BLaER1 (cell line): ENCODE measurements around the gene MEIS2.
A peak's percentile ranks its signal among the peaks of the same experiment; 100 is the strongest.

Experiments used
- H3K27ac ChIP-seq: shearing (Covaris generic); formaldehyde crosslinking; 2 replicates; pipeline ENCODE4 v1.8.1; 2022
- H3K27me3 ChIP-seq: shearing (Covaris generic); formaldehyde crosslinking; 2 replicates; pipeline ENCODE4 v1.8.1; 2022
- H3K36me3 ChIP-seq: shearing (Covaris generic); formaldehyde crosslinking; 2 replicates; pipeline ENCODE4 v1.8.1; 2022
- H3K4me1 ChIP-seq: shearing (Covaris generic); formaldehyde crosslinking; 2 replicates; pipeline ENCODE4 v1.8.1; 2022
- H3K4me2 ChIP-seq: shearing (Covaris generic); formaldehyde crosslinking; 2 replicates; pipeline ENCODE4 v1.8.1; 2022
- H3K4me3 ChIP-seq: shearing (Covaris generic); formaldehyde crosslinking; 2 replicates; pipeline ENCODE4 v1.8.1; 2022
- H3K9ac ChIP-seq: shearing (Covaris generic); formaldehyde crosslinking; 2 replicates; pipeline ENCODE4 v1.8.1; 2022
- H3K9me3 ChIP-seq: shearing (Covaris generic); formaldehyde crosslinking; 2 replicates; pipeline ENCODE4 v1.8.1; 2022
- H4K20me1 ChIP-seq: shearing (Covaris generic); formaldehyde crosslinking; 2 replicates; pipeline ENCODE4 v1.8.1; 2022
- Cebpa-rat ChIP-seq: shearing (Covaris generic); IDR thresholded peaks from 2 replicates; pipeline ENCODE4 v1.8.1; 2022

MEIS2 gene

DNA sequence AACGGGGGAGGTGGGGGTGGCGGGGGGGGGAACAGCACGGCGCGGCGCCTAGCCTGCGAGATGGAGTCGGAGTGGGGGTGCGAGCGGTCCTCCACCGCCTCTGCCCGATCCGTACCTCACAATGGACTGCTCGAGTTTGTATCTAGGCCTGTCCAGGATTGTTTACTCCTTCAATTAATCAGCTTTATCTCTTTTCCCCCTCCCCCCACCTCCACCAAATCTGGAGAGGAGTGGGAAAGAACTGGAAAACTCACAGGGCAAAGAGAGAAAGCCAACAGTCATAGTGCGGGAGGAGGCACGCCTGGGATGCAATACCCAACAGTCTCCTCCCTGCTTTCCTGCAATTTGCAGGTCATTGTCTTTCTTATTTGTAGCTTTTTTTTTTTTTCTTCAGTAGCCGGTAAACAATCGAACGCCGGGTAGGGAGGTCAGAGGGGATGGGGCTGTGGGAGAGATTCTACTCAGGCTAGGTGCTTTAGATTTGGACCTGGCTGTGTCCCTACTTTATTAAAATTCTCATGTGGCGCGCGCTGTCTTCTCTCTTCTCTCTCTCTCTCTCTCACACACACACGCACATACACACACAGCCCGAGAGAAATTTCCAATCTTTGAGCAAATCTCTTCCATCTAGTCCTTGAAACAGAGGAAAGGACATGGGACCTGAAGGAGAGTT, 6.9 kb upstream of the MEIS2 start:
- H3K27ac ChIP-seq, result no peak overlapping the region
- no peak overlapping the region for H3K4me2 ChIP-seq
- H3K36me3 ChIP-seq, result no peaks in the 10 kb centered on the region
- peaks cover 7% of the 10 kb centered on the region; the same call in 1 of the 2 replicates for H4K20me1 ChIP-seq
- H3K9me3 ChIP-seq, result peaks cover 6% of the 10 kb centered on the region
- H3K4me3 ChIP-seq, result no peak overlapping the region
- H3K27me3 ChIP-seq, result peaks cover 85% of the 10 kb centered on the region
- no peaks in the 10 kb centered on the region for H3K4me1 ChIP-seq
- H3K9ac ChIP-seq, result no peak overlapping the region
- no peak for TF ChIP-seq Cebpa-rat

DNA sequence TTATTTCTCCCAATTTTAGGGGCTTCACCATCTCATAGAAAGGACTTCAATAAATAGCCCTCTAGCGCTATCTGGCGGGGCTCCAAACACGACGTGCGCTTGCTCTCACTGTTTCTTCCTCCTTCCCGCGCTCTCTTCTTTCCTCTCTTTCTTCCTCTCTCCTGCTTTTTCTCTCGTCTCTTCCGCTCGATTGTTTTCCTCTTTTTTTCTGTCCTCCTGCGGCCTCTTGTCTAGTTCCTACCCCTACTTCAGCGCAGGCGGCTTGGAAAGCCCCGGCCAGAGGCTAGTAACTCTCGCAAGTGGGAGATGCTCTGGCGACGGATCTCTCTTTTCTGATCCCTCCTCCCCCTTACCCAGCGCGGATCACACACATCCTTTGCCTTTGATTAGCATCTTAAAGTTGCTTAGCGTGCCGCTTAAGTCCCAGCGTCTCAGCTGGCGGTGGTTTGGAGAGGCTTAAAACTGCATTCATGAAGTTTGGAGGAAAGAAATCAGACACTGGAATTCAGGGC, 6.2 kb upstream of the MEIS2 start:
- Histone ChIP-seq H4K20me1 (peaks cover 7% of the 10 kb centered on the region; the same call in 1 of the 2 replicates), H3K4me1 (peaks cover 2% of the 10 kb centered on the region), H3K27me3 (peaks cover 91% of the 10 kb centered on the region), H3K4me2 (no peak overlapping the region), H3K4me3 (no peak overlapping the region), H3K9ac (no peak overlapping the region), H3K27ac (no peak overlapping the region), H3K36me3 (no peaks in the 10 kb centered on the region), H3K9me3 (peaks cover 9% of the 10 kb centered on the region)
- no peak for TF ChIP-seq Cebpa-rat

DNA sequence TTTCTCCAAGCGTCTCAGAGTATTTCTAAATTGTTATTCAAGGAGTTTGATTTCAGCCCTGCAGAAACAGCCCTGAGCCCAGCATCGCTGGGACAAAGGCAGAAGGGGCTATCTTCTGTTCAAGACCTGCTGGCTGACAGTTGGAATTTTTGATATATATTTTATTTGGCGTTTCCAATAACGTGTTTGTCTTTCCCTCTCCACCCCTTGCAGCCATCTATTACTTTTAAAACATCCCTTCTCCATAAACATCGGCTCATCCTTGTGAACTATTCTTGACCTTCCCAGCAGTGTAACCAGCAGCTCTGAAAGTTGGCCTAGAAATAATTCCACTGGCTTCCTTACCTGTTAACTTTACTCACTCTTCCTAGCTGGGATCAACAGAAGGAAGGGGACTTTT, 5.5 kb upstream of the MEIS2 start:
- no peak for TF ChIP-seq Cebpa-rat
- Histone ChIP-seq H3K4me2 (no peak overlapping the region), H3K4me3 (no peak overlapping the region), H4K20me1 (peaks cover 7% of the 10 kb centered on the region; the same call in 1 of the 2 replicates), H3K27me3 (peaks cover 97% of the 10 kb centered on the region), H3K27ac (no peak overlapping the region), H3K9ac (no peak overlapping the region), H3K4me1 (peaks cover 8% of the 10 kb centered on the region), H3K9me3 (peaks cover 10% of the 10 kb centered on the region), H3K36me3 (no peaks in the 10 kb centered on the region)

DNA sequence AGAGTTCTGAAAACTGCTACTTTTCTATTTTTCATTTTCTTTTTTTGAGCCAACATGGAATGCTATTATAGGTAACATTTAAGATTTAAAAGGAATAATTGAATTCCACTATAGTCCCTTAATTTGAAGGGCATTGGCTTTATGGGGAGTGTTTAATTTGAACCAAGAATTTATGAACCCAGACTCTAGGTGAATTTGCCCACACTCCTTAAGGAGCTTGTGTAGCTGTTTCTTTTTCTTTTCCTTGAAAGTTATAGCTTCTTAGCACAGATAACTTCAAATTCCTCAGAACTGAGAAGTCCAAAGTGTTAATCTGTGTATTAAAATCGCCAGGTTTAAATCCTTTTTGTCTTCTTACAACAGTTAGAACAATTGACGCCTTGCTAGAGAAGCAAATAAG, 4.7 kb upstream of the MEIS2 start:
- no peak overlapping the region for H3K27ac ChIP-seq
- peaks cover 7% of the 10 kb centered on the region; the same call in 1 of the 2 replicates for H4K20me1 ChIP-seq
- H3K4me2 ChIP-seq, result no peak overlapping the region
- peaks cover 97% of the 10 kb centered on the region for H3K27me3 ChIP-seq
- H3K9ac ChIP-seq, result no peak overlapping the region
- no peaks in the 10 kb centered on the region for H3K36me3 ChIP-seq
- H3K4me1 ChIP-seq, result peaks cover 11% of the 10 kb centered on the region
- no peak for TF ChIP-seq Cebpa-rat
- H3K9me3 ChIP-seq, result peaks cover 13% of the 10 kb centered on the region
- no peak overlapping the region for H3K4me3 ChIP-seq

- H3K4me2 ChIP-seq, result no peak overlapping the region
- peaks cover 7% of the 10 kb centered on the region; the same call in 1 of the 2 replicates for H4K20me1 ChIP-seq
- H3K4me3 ChIP-seq, result no peak overlapping the region
- H3K27ac ChIP-seq, result no peak overlapping the region
- H3K9me3 ChIP-seq, result peaks cover 17% of the 10 kb centered on the region
- no peak overlapping the region for H3K9ac ChIP-seq
- H3K4me1 ChIP-seq, result peaks cover 11% of the 10 kb centered on the region
- no peaks in the 10 kb centered on the region for H3K36me3 ChIP-seq
- TF ChIP-seq Cebpa-rat, result no peak
- H3K27me3 ChIP-seq, result peaks cover 97% of the 10 kb centered on the region
These were observed 4.2 kb upstream of the MEIS2 start for GRCh38 chr15:37104424-37104981.

DNA sequence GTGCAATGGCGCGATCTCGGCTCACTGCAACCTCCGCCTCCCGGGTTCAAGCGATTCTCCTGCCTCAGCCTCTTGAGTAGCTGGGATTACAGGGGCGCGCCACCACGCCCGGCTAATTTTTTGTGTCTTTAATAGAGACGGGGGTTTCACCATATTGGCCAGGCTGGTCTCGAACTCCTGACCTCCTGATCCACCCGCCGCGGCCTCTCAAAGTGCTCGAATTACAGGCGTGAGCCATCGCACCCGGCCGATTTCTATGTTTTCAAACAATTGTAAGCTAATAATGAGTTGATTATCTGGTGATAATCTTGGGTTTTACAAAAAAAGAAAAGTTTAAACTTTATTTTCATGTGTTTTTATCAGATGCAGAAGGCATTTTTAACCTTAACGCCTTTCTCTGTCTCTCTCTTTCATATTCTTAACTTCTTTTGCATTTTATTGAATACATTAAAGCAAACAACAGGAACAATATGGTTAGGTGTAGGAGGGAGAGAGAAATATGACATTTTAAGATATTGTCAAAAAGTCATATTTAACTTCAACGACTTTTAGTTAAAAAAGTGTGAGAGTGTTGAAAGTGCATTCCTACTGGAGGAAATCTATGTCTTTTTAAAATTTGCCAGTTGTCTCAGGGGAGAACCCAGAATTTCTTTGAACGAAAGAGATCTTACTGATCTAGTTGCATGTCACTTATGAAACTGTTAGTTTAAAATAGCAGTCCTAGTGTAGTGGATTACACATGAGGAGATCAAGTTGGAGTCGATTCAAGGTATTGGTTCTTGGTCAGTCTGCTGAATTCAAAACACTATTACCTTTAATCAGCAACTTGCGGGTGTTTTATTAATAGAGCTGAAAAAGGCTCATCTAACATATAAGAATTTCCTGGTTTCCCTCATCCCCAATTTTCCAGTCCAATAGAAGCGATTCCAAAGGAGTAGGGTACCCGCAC, 3.4 kb upstream of the MEIS2 start:
- peaks cover 17% of the 10 kb centered on the region for H3K9me3 ChIP-seq
- H3K27ac ChIP-seq, result no peak overlapping the region
- no peak overlapping the region for H3K9ac ChIP-seq
- TF ChIP-seq Cebpa-rat, result no peak
- H3K36me3 ChIP-seq, result no peaks in the 10 kb centered on the region
- H3K4me1 ChIP-seq, result peaks cover 11% of the 10 kb centered on the region
- H3K4me2 ChIP-seq, result no peak overlapping the region
- H4K20me1 ChIP-seq, result peaks cover 14% of the 10 kb centered on the region; the same call in 1 of the 2 replicates
- H3K27me3 ChIP-seq, result peaks cover 98% of the 10 kb centered on the region
- no peak overlapping the region for H3K4me3 ChIP-seq

DNA sequence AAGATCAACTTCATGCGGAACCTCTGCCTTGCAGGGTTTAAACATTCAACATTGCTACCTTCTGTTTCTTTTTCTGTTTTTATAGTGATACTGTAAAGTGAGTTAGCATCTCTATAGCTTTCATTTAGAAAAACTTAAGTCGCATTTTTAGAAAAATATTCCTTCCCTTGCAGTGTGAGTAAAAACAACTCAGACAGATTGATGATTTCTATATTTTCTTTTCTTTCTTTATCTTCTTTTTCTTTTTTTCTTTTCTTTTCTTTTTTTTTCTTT, 2.8 kb upstream of the MEIS2 start:
- H3K9ac ChIP-seq, result no peak overlapping the region
- H3K4me1 ChIP-seq, result peaks cover 11% of the 10 kb centered on the region
- no peak for TF ChIP-seq Cebpa-rat
- H3K4me3 ChIP-seq, result no peak overlapping the region
- no peak overlapping the region for H3K4me2 ChIP-seq
- peaks cover 19% of the 10 kb centered on the region; the same call in 1 of the 2 replicates for H4K20me1 ChIP-seq
- no peak overlapping the region for H3K27ac ChIP-seq
- peaks cover 22% of the 10 kb centered on the region for H3K9me3 ChIP-seq
- no peaks in the 10 kb centered on the region for H3K36me3 ChIP-seq
- H3K27me3 ChIP-seq, result peaks cover 99% of the 10 kb centered on the region

- peaks cover 22% of the 10 kb centered on the region for H3K9me3 ChIP-seq
- no peak overlapping the region for H3K9ac ChIP-seq
- no peak overlapping the region for H3K4me3 ChIP-seq
- no peak overlapping the region for H3K27ac ChIP-seq
- peaks cover 19% of the 10 kb centered on the region; the same call in 1 of the 2 replicates for H4K20me1 ChIP-seq
- peaks cover 99% of the 10 kb centered on the region for H3K27me3 ChIP-seq
- TF ChIP-seq Cebpa-rat, result no peak
- H3K4me2 ChIP-seq, result no peak overlapping the region
- H3K4me1 ChIP-seq, result peaks cover 11% of the 10 kb centered on the region
- H3K36me3 ChIP-seq, result no peaks in the 10 kb centered on the region
These were observed 2.2 kb upstream of the MEIS2 start for GRCh38 chr15:37102305-37103162.

DNA sequence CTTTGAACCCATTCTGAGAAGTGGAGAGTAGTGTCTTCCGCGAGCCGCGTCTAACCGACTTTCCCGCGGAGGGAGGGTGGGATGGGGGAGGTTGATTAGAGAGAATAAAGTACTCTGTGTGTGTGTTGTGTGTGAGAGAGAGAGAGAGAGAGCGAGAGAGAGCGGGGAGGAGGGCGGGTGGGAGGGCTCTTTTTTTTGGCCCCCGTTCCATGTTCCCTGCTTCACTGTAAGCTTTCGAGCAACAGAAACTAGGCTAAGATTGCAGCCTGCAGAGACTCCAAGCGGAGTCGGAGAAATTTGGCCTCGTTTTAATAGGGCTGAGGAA, 1.6 kb upstream of the MEIS2 start:
- Histone ChIP-seq H3K27me3 (peaks cover 99% of the 10 kb centered on the region), H3K36me3 (no peaks in the 10 kb centered on the region), H3K4me3 (peak overlapping the region; percentile 66; the same call in 1 of the 2 replicates), H3K27ac (no peak overlapping the region), H3K9me3 (peaks cover 22% of the 10 kb centered on the region), H3K4me2 (peak overlapping the region; percentile 92), H4K20me1 (peaks cover 19% of the 10 kb centered on the region; the same call in 1 of the 2 replicates), H3K4me1 (peaks cover 11% of the 10 kb centered on the region), H3K9ac (no peak overlapping the region)
- TF ChIP-seq Cebpa-rat, result no peak
